GM19467 (cell line): ENCODE data around the gene SHLD2.
A peak's percentile ranks its signal among the peaks of the same experiment; 100 is the strongest.
"Not testable (repeated sequence)": the region's sequence is repeated elsewhere in the genome, so short reads cannot be mapped to it uniquely, and the experiment has no call there.

Source experiments
- ATAC-seq: cut with Tn5 transposase; IDR thresholded peaks from one replicate; pipeline ENCODE4 v1.9.1; 2021; ENCODE audit warnings: mild to moderate bottlenecking, moderate library complexity; ENCODE audit not compliant: unreplicated experiment

Gene SHLD2

GRCh38 chr10:87094373-87095235, at the start of gene SHLD2, which contains the start of gene GLUD1:
Gene SHLD2, plus strand, starts transcription at chr10:87095206. Its CDS starts 56,149 bp downstream, at chr10:87151355.
Gene GLUD1, minus strand, starts transcription at chr10:87094843. Its CDS starts 74 bp downstream, at chr10:87094769.
- ATAC-seq: peak; percentile 61

GRCh38 chr10:87045434-87045938, 49.5 kb upstream of the SHLD2 start:
- no peak for ATAC-seq

GRCh38 chr10:87053111-87053510, 41.9 kb upstream of the SHLD2 start:
- no peak for ATAC-seq

GRCh38 chr10:87053577-87054181, 41.3 kb upstream of the SHLD2 start:
- ATAC-seq: no peak

- no peak for ATAC-seq
Observed at GRCh38 chr10:87054373-87055295, 40.4 kb upstream of the SHLD2 start.

- ATAC-seq: no peak
Observed at GRCh38 chr10:87058171-87058570, 36.8 kb upstream of the SHLD2 start.

- ATAC-seq: no peak
Observed at GRCh38 chr10:87059401-87059800, 35.6 kb upstream of the SHLD2 start.

- no peak for ATAC-seq
Observed at GRCh38 chr10:87060280-87060928, 34.6 kb upstream of the SHLD2 start.

- no peak for ATAC-seq
Observed at GRCh38 chr10:87064651-87065050, 30.4 kb upstream of the SHLD2 start.

GRCh38 chr10:87066178-87066577, 28.8 kb upstream of the SHLD2 start:
- ATAC-seq: no peak

GRCh38 chr10:87066865-87067264, 28.1 kb upstream of the SHLD2 start:
- ATAC-seq: no peak

- ATAC-seq: no peak
Observed at GRCh38 chr10:87068281-87068680, 26.7 kb upstream of the SHLD2 start.

GRCh38 chr10:87072449-87072848, 22.6 kb upstream of the SHLD2 start:
- no peak for ATAC-seq

- ATAC-seq: not testable (repeated sequence)
Observed at GRCh38 chr10:87076421-87076820, 18.6 kb upstream of the SHLD2 start.

- ATAC-seq: no peak
Observed at GRCh38 chr10:87079106-87079836, 15.7 kb upstream of the SHLD2 start.

GRCh38 chr10:87080621-87081020, 14.4 kb upstream of the SHLD2 start:
- not testable (repeated sequence) for ATAC-seq

- ATAC-seq: not testable (repeated sequence)
Observed at GRCh38 chr10:87081574-87081973, 13.4 kb upstream of the SHLD2 start.

GRCh38 chr10:87082219-87082618, 12.8 kb upstream of the SHLD2 start:
- not testable (repeated sequence) for ATAC-seq

GRCh38 chr10:87083576-87084290, 11.3 kb upstream of the SHLD2 start:
- peak; percentile 41 for ATAC-seq
